Trophoblast cell (in vitro differentiated cells and primary cell): Measurements from ENCODE around the gene DXO.
A peak's percentile ranks its signal among the peaks of the same experiment; 100 is the strongest.

Source experiments
- DNase-seq, 2 donors: peaks; one replicate each; pipeline ENCODE4 v3.0.0-alpha.2; 2016
- H2AFZ ChIP-seq: 2 replicates; pipeline ENCODE4 v1.6.1; 2013; ENCODE audit warnings: low read length, moderate library complexity, mild to moderate bottlenecking; ENCODE audit not compliant: insufficient read depth, poor library complexity
- H2AK5ac ChIP-seq: 2 replicates; pipeline ENCODE4 v1.6.1; 2013; ENCODE audit warnings: mild to moderate bottlenecking, low read length
- H2BK120ac ChIP-seq: 2 replicates; pipeline ENCODE4 v1.6.1; 2013; ENCODE audit warnings: low read length, mild to moderate bottlenecking, moderate library complexity; ENCODE audit not compliant: insufficient read depth, poor library complexity
- H2BK12ac ChIP-seq: 2 replicates; pipeline ENCODE4 v1.6.1; 2013; ENCODE audit warnings: mild to moderate bottlenecking, low read length, moderate library complexity
- H2BK5ac ChIP-seq: 2 replicates; pipeline ENCODE4 v1.6.1; 2013; ENCODE audit warnings: low read length, low read depth, moderate library complexity, mild to moderate bottlenecking; ENCODE audit not compliant: poor library complexity
- H3K14ac ChIP-seq: 2 replicates; pipeline ENCODE4 v1.6.1; 2013; ENCODE audit warnings: mild to moderate bottlenecking, low read length
- H3K18ac ChIP-seq: 2 replicates; pipeline ENCODE4 v1.6.1; 2013; ENCODE audit warnings: mild to moderate bottlenecking, low read length
- H3K23ac ChIP-seq: 2 replicates; pipeline ENCODE4 v1.6.1; 2013; ENCODE audit warnings: low read length
- H3K27ac ChIP-seq: 2 replicates; pipeline ENCODE4 v1.5.1; 2013; ENCODE audit warnings: low read depth, mild to moderate bottlenecking, inconsistent platforms, low read length, moderate library complexity
- H3K27me3 ChIP-seq: 2 replicates; pipeline ENCODE4 v1.6.1; 2013; ENCODE audit warnings: inconsistent platforms, mild to moderate bottlenecking, low read length, moderate library complexity; ENCODE audit not compliant: insufficient read depth
- H3K36me3 ChIP-seq, 2 experiments: 1 replicate in 1 of 2; 2 replicates in 1 of 2; pipeline ENCODE4 v1.6.1; 2013; ENCODE audit warnings: low read length in 2 of 2, mild to moderate bottlenecking in 2 of 2, moderate library complexity in 1 of 2; ENCODE audit not compliant: insufficient read depth in 2 of 2, control insufficient read depth in 1 of 2
- H3K4ac ChIP-seq: 2 replicates; pipeline ENCODE4 v1.6.1; 2013; ENCODE audit warnings: low read depth, mild to moderate bottlenecking, low read length, moderate library complexity
- H3K4me1 ChIP-seq, 2 experiments: 1 replicate in 1 of 2; 2 replicates in 1 of 2; pipeline ENCODE4 v1.6.1; 2013; ENCODE audit warnings: low read length in 2 of 2, mild to moderate bottlenecking in 2 of 2, moderate library complexity in 1 of 2; ENCODE audit not compliant: insufficient read depth in 2 of 2, control insufficient read depth in 1 of 2
- H3K4me2 ChIP-seq: 2 replicates; pipeline ENCODE4 v1.6.1; 2013; ENCODE audit warnings: inconsistent platforms, mild to moderate bottlenecking, low read length, moderate library complexity
- H3K4me3 ChIP-seq: 2 replicates; pipeline ENCODE4 v1.5.1; 2013; ENCODE audit warnings: mild to moderate bottlenecking, low read depth, low read length, inconsistent platforms
- H3K79me1 ChIP-seq: one replicate; pipeline ENCODE4 v1.6.1; 2013; ENCODE audit warnings: low read length
- H3K79me2 ChIP-seq: 2 replicates; pipeline ENCODE4 v1.6.1; 2013; ENCODE audit warnings: low read length, mild to moderate bottlenecking; ENCODE audit not compliant: control insufficient read depth, insufficient read depth, poor library complexity
- H3K9ac ChIP-seq: 2 replicates; pipeline ENCODE4 v1.6.1; 2013; ENCODE audit warnings: mild to moderate bottlenecking, low read length
- H3K9me3 ChIP-seq: 2 replicates; pipeline ENCODE4 v1.6.1; 2013; ENCODE audit warnings: low read depth, mild to moderate bottlenecking, control low read depth, inconsistent platforms, low read length; ENCODE audit not compliant: insufficient read depth
- H4K12ac ChIP-seq: 2 replicates; pipeline ENCODE4 v1.6.1; 2013; ENCODE audit warnings: low read depth, mild to moderate bottlenecking, low read length, moderate library complexity
- H4K8ac ChIP-seq: 2 replicates; pipeline ENCODE4 v1.6.1; 2013; ENCODE audit warnings: low read depth, mild to moderate bottlenecking, low read length, moderate library complexity
- H4K91ac ChIP-seq: one replicate; pipeline ENCODE4 v1.6.1; 2013; ENCODE audit warnings: low read depth, mild to moderate bottlenecking, low read length, moderate library complexity
- WGBS: extraction: QIAGEN DNeasy Blood & Tissue Kit; methylation state at CpG from one replicate; pipeline ENCODE4 v1.1.7; 2013; ENCODE audit warnings: missing lambda C conversion rate; ENCODE audit not compliant: insufficient read length, insufficient coverage; ENCODE audit errors: extremely low coverage; 5-methylcytosine and 5-hydroxymethylcytosine counted together

The DXO gene

GRCh38 chr6:31969712-31970603, 2.0 kb downstream of the DXO start:
- Histone ChIP-seq H3K14ac (no peak overlapping the region), H3K9ac (no peak overlapping the region), H3K23ac (no peak overlapping the region), H4K8ac (no peak overlapping the region), H3K79me1 (peaks cover 11% of the 10 kb centered on the region), H3K4ac (no peak overlapping the region), H3K27ac (no peak overlapping the region), H3K79me2 (peaks cover 2% of the 10 kb centered on the region), H2BK12ac (no peak overlapping the region), H3K4me2 (no peak overlapping the region), H3K4me1 (peaks cover 9 to 12% of the 10 kb centered on the region in 2 experiments), H3K27me3 (no peaks in the 10 kb centered on the region), H2AK5ac (no peak overlapping the region), H3K36me3 (peaks cover 52 to 54% of the 10 kb centered on the region in 2 experiments), H2AFZ (no peak overlapping the region), H3K18ac (no peak overlapping the region), H2BK5ac (no peak overlapping the region), H4K12ac (peak overlapping the region; percentile 71), H4K91ac (no peak overlapping the region), H3K9me3 (no peaks in the 10 kb centered on the region), H2BK120ac (no peak overlapping the region), H3K4me3 (no peak overlapping the region)
- WGBS, result no CpG with 5 or more reads among the region's 17 CpGs
- no peak for DNase-seq

DNA sequence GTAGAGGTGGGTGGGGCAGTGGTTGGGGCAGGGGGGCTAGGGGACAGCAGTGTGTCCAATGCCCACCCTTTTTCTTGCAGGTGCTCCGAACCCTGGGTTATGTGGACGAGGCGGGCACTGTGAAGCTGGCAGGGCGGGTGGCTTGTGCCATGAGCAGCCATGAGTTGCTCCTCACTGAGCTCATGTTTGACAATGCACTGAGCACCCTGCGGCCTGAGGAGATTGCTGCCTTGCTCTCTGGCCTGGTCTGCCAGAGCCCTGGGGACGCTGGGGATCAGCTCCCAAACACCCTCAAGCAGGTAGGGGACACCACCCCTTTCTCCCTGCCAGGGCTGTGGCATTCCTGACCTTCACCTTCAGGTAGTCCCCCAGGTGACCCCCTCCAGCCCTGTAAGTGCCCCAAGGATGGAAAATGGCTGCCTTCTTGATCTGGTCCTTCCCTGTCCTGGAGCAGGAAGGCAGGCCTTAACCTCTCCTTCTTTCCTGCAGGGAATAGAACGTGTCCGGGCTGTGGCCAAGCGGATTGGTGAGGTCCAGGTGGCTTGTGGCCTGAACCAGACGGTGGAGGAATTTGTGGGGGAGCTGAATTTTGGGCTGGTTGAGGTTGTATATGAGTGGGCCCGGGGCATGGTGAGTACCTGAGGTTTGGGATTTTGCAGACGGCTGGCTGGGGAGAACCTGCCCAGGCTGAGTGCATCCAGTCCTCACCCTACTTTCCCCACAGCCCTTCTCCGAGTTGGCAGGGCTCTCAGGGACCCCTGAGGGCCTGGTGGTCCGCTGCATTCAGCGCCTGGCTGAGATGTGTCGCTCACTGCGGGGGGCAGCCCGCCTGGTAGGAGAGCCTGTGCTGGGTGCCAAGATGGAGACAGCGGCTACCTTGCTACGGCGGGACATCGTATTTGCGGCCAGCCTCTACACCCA, 2.9 kb downstream of the DXO start:
- no peak for DNase-seq
- Histone ChIP-seq H3K9ac (no peak overlapping the region), H4K8ac (no peak overlapping the region), H2BK12ac (no peak overlapping the region), H3K9me3 (no peaks in the 10 kb centered on the region), H4K91ac (no peak overlapping the region), H2AK5ac (no peak overlapping the region), H3K79me2 (peaks cover 2% of the 10 kb centered on the region), H2BK120ac (no peak overlapping the region), H3K4me3 (no peak overlapping the region), H4K12ac (no peak overlapping the region), H3K4me1 (peaks cover 9 to 12% of the 10 kb centered on the region in 2 experiments), H3K4me2 (no peak overlapping the region), H3K23ac (no peak overlapping the region), H3K18ac (no peak overlapping the region), H3K14ac (no peak overlapping the region), H3K36me3 (peaks cover 57% of the 10 kb centered on the region in 2 experiments), H3K79me1 (peaks cover 11% of the 10 kb centered on the region), H3K27ac (no peak overlapping the region), H2BK5ac (no peak overlapping the region), H3K4ac (no peak overlapping the region), H2AFZ (no peak overlapping the region), H3K27me3 (no peaks in the 10 kb centered on the region)
- no CpG with 5 or more reads among the region's 23 CpGs for WGBS

GRCh38 chr6:31968326-31968725, 3.6 kb downstream of the DXO start:
- no peak overlapping the region for H3K18ac ChIP-seq
- no CpG with 5 or more reads among the region's 11 CpGs for WGBS
- H3K4me1 ChIP-seq, result peaks cover 9 to 12% of the 10 kb centered on the region in 2 experiments
- no peak overlapping the region for H3K9ac ChIP-seq
- H3K14ac ChIP-seq, result no peak overlapping the region
- H2AFZ ChIP-seq, result no peak overlapping the region
- no peak overlapping the region for H2BK5ac ChIP-seq
- no peaks in the 10 kb centered on the region for H3K27me3 ChIP-seq
- H4K91ac ChIP-seq, result no peak overlapping the region
- H3K79me2 ChIP-seq, result peaks cover 2% of the 10 kb centered on the region
- peaks cover 64% of the 10 kb centered on the region in 2 experiments for H3K36me3 ChIP-seq
- no peak overlapping the region for H3K23ac ChIP-seq
- H3K4ac ChIP-seq, result no peak overlapping the region
- H3K27ac ChIP-seq, result no peak overlapping the region
- H2BK120ac ChIP-seq, result no peak overlapping the region
- H2AK5ac ChIP-seq, result no peak overlapping the region
- H4K8ac ChIP-seq, result no peak overlapping the region
- no peak overlapping the region for H4K12ac ChIP-seq
- H3K4me3 ChIP-seq, result no peak overlapping the region
- no peak overlapping the region for H3K4me2 ChIP-seq
- no peaks in the 10 kb centered on the region for H3K9me3 ChIP-seq
- H3K79me1 ChIP-seq, result peaks cover 11% of the 10 kb centered on the region
- H2BK12ac ChIP-seq, result no peak overlapping the region
- DNase-seq, result no peak

GRCh38 chr6:31967926-31968320, 4.0 kb downstream of the DXO start:
- Histone ChIP-seq H3K9ac (no peak overlapping the region), H2BK12ac (no peak overlapping the region), H3K27ac (no peak overlapping the region), H3K14ac (no peak overlapping the region), H3K9me3 (no peaks in the 10 kb centered on the region), H3K79me1 (peaks cover 11% of the 10 kb centered on the region), H2BK120ac (no peak overlapping the region), H3K27me3 (no peaks in the 10 kb centered on the region), H3K18ac (no peak overlapping the region), H3K4me1 (peaks cover 7 to 10% of the 10 kb centered on the region in 2 experiments), H3K4me2 (no peak overlapping the region), H3K4me3 (no peak overlapping the region), H3K79me2 (peaks cover 2% of the 10 kb centered on the region), H4K91ac (no peak overlapping the region), H2AFZ (no peak overlapping the region), H4K8ac (no peak overlapping the region), H2BK5ac (no peak overlapping the region), H4K12ac (no peak overlapping the region), H3K23ac (no peak overlapping the region), H3K4ac (no peak overlapping the region), H2AK5ac (no peak overlapping the region), H3K36me3 (peaks cover 67 to 68% of the 10 kb centered on the region in 2 experiments)
- no CpG with 5 or more reads among the region's 3 CpGs for WGBS
- no peak for DNase-seq
